A549 (cell line): ENCODE results near the gene MYO1E. TPM values are rescaled to one million over a fixed set of nuclear protein-coding genes. Genes with fewer than 3 reads are reported as not detected.

Experiments
- ATAC-seq, 2 experiments: fragments of 200-7000 bp in 1 of 2; fragments of >200 bp in 1 of 2; cut with Nextera tagmentation in 1 of 2; cut with Tn5 transposase in 1 of 2; 3 replicates each; pipeline versions ENCODE4 v1.8.0 to v1.9.1; 2018 to 2020; ENCODE audit warnings: mild to moderate bottlenecking in 1 of 2, moderate library complexity in 1 of 2
- CTCF ChIA-PET: fragments of 300-600 bp; sonication (Branson Sonifier 250); formaldehyde crosslinking; extraction: SDS; loops from one replicate; lab custom pipeline; 2021; ENCODE audit warnings: antibody characterized with exemption, inconsistent platforms; lab: Yijun Ruan, JAX
- POLR2A ChIA-PET: fragments of 350-600 bp; formaldehyde crosslinking; extraction: SDS; loops from one replicate; lab custom pipeline; 2021; ENCODE audit warnings: antibody characterized with exemption, inconsistent platforms; lab: Yijun Ruan, JAX
- DNase-seq, 2 experiments: peaks; one replicate each; pipeline versions ENCODE4 v3.0.0 to v3.0.0-alpha.2; 2011 to 2016; ENCODE audit warnings: low read depth in 1 of 2, low spot score in 1 of 2
- FAIRE-seq: peaks from 2 replicates; lab custom pipeline; 2011; peaks lifted over from hg19 to GRCh38; lab: Jason Lieb, UNC
- H3K27ac ChIP-seq, 2 experiments: fragments of >200 bp; sonication (Bioruptor Twin); formaldehyde crosslinking; 3 replicates each; pipeline ENCODE4 v1.5.1; 2016 to 2017
- H3K4me1 ChIP-seq: fragments of >200 bp; sonication (Bioruptor Twin); formaldehyde crosslinking; 3 replicates; pipeline ENCODE4 v1.6.1; 2016
- H3K4me2 ChIP-seq: fragments of >200 bp; sonication (Bioruptor Twin); formaldehyde crosslinking; 3 replicates; pipeline ENCODE4 v1.6.1; 2016
- H3K4me3 ChIP-seq: fragments of >200 bp; sonication (Bioruptor Twin); formaldehyde crosslinking; 3 replicates; pipeline ENCODE4 v1.5.1; 2016
- H3K9me3 ChIP-seq: fragments of >200 bp; sonication (Bioruptor Twin); formaldehyde crosslinking; 3 replicates; pipeline ENCODE4 v1.6.1; 2016
- BHLHE40 ChIP-seq: IDR thresholded peaks from 2 replicates; pipeline ENCODE4 v1.6.1; 2012; ENCODE audit warnings: low read depth, low read length, inconsistent platforms
- CBX8 ChIP-seq: fragments of 200-600 bp; sonication (generic); IDR thresholded peaks from 2 replicates; pipeline ENCODE4 v1.6.1; 2016
- CHD2 ChIP-seq: fragments of 150-350 bp; IDR thresholded peaks from 2 replicates; pipeline ENCODE4 v1.6.1; 2014; ENCODE audit warnings: low read length; ENCODE audit not compliant: partially characterized antibody
- CHD4 ChIP-seq: fragments of 200-600 bp; sonication (generic); IDR thresholded peaks from 2 replicates; pipeline ENCODE4 v1.6.1; 2016; ENCODE audit warnings: antibody characterized with exemption, mild to moderate bottlenecking, borderline replicate concordance
- EHMT2 ChIP-seq: fragments of 200-600 bp; sonication (generic); IDR thresholded peaks from 2 replicates; pipeline ENCODE4 v1.6.1; 2016; ENCODE audit warnings: antibody characterized with exemption, low read depth, mild to moderate bottlenecking, moderate library complexity
- EP300 ChIP-seq, 2 experiments: fragments of >200 bp; sonication (Bioruptor Twin); formaldehyde crosslinking; IDR thresholded peaks; 2 replicates in 1 of 2; 3 replicates in 1 of 2; pipeline ENCODE4 v1.6.1; 2016 to 2017
- ESRRA ChIP-seq: fragments of 150-350 bp; IDR thresholded peaks from 2 replicates; pipeline ENCODE4 v1.6.1; 2014; ENCODE audit warnings: mild to moderate bottlenecking, low read length, borderline replicate concordance
- FOSL2 ChIP-seq, 2 experiments: fragments of 450-650 bp in 1 of 2; fragments of >200 bp in 1 of 2; sonication (Bioruptor Twin) in 1 of 2; formaldehyde crosslinking; IDR thresholded peaks; 2 replicates each; pipeline versions ENCODE4 v1.5.0 to v1.6.1; 2016 to 2020; ENCODE audit warnings: mild to moderate bottlenecking in 1 of 2, moderate library complexity in 1 of 2
- FOXS1 ChIP-seq: fragments of 250-450 bp; sonication (Bioruptor Pico); IDR thresholded peaks from 2 replicates; pipeline ENCODE4 v1.5.0; 2020; ENCODE audit warnings: mild to moderate bottlenecking, moderate library complexity
- HOXA7 ChIP-seq: fragments of 250-450 bp; sonication (Bioruptor Pico); IDR thresholded peaks from 2 replicates; pipeline ENCODE4 v1.5.0; 2020; ENCODE audit warnings: mild to moderate bottlenecking, moderate library complexity
- HOXB5 ChIP-seq: fragments of 250-450 bp; sonication (Bioruptor Pico); IDR thresholded peaks from 2 replicates; pipeline ENCODE4 v1.5.0; 2020; ENCODE audit warnings: mild to moderate bottlenecking, moderate library complexity
- KDM5A ChIP-seq: fragments of 200-600 bp; sonication (generic); IDR thresholded peaks from 2 replicates; pipeline ENCODE4 v1.6.1; 2016; ENCODE audit warnings: antibody characterized with exemption, mild to moderate bottlenecking
- MAFK ChIP-seq: fragments of 450-650 bp; IDR thresholded peaks from 2 replicates; pipeline ENCODE4 v1.6.1; 2014; ENCODE audit not compliant: partially characterized antibody
- MAZ ChIP-seq: fragments of 150-350 bp; IDR thresholded peaks from 2 replicates; pipeline ENCODE4 v1.6.1; 2014; ENCODE audit warnings: antibody characterized with exemption, low read depth, low read length, borderline replicate concordance
- NFE2L2 ChIP-seq: fragments of 150-350 bp; conservative IDR thresholded peaks from 2 replicates; pipeline ENCODE4 v1.6.1; 2014; ENCODE audit warnings: low read length
- NPAS2 ChIP-seq: fragments of 250-450 bp; sonication (Bioruptor Pico); IDR thresholded peaks from 2 replicates; pipeline ENCODE4 v1.8.0; 2022; ENCODE audit warnings: mild to moderate bottlenecking, moderate library complexity, borderline replicate concordance
- PHF8 ChIP-seq: fragments of 200-600 bp; sonication (generic); IDR thresholded peaks from 2 replicates; pipeline ENCODE4 v1.6.1; 2016; ENCODE audit warnings: low read depth, mild to moderate bottlenecking, antibody characterized with exemption, moderate library complexity, borderline replicate concordance
- POLR2A ChIP-seq: IDR thresholded peaks from 2 replicates; pipeline ENCODE4 v1.6.1; 2012; ENCODE audit warnings: mild to moderate bottlenecking, low read length
- POLR2AphosphoS2 ChIP-seq: conservative IDR thresholded peaks from 2 replicates; pipeline ENCODE4 v1.6.1; 2012; ENCODE audit warnings: low read length, improper control_type of control experiment, inconsistent platforms
- SMC3 ChIP-seq: fragments of >200 bp; sonication (Bioruptor Twin); formaldehyde crosslinking; IDR thresholded peaks from 3 replicates; pipeline ENCODE4 v1.6.1; 2018; ENCODE audit warnings: inconsistent platforms
- SREBF2 ChIP-seq: fragments of 450-650 bp; IDR thresholded peaks from 2 replicates; pipeline ENCODE4 v1.6.1; 2014; ENCODE audit warnings: mild to moderate bottlenecking, moderate library complexity
- TFCP2L1 ChIP-seq: fragments of 250-450 bp; sonication (Bioruptor Pico); IDR thresholded peaks from 2 replicates; pipeline ENCODE4 v1.5.0; 2021; ENCODE audit warnings: mild to moderate bottlenecking
- TP53 ChIP-seq: fragments of 250-450 bp; sonication (Bioruptor Pico); IDR thresholded peaks from 2 replicates; pipeline ENCODE4 v1.5.0; 2021; ENCODE audit warnings: mild to moderate bottlenecking, moderate library complexity
- ZNF302 ChIP-seq: fragments of 250-450 bp; sonication (Bioruptor Pico); IDR thresholded peaks from 2 replicates; pipeline ENCODE4 v1.9.0; 2021; ENCODE audit warnings: inconsistent platforms, mild to moderate bottlenecking, moderate library complexity
- ZSCAN20 ChIP-seq: fragments of 250-450 bp; sonication (Bioruptor Pico); IDR thresholded peaks from 2 replicates; pipeline ENCODE4 v1.8.0; 2022; ENCODE audit warnings: mild to moderate bottlenecking, moderate library complexity
- WGBS: methylation state at CpG from one replicate; pipeline ENCODE4 v1.1.6; 2017; ENCODE audit errors: missing lambda C conversion rate; 5-methylcytosine and 5-hydroxymethylcytosine counted together
- polyA plus RNA-seq, 4 experiments: library from polyadenylated mRNA; depleted of rRNA in 3 of 4; stranded (reverse); fragments of >200 nt; fragmentation: RNase III in 1 of 4; extraction: RNeasy Plus Mini Kit Qiagen cat#74134 plus additional on column Dnase treatment in 1 of 4; gene quantifications; 2 replicates in 3 of 4; 3 replicates in 1 of 4; pipeline ENCODE4 v1.2.3, GENCODE V29; 2011 to 2017
- TF ChIP-seq, protein P1 (sequence below): fragments of 250-450 bp; sonication (Bioruptor Pico); IDR thresholded peaks from 2 replicates; pipeline ENCODE4 v1.5.0; 2020; ENCODE audit warnings: low read depth, mild to moderate bottlenecking, moderate library complexity
- TF ChIP-seq, protein P2 (sequence below): fragments of 150-350 bp; IDR thresholded peaks from 2 replicates; pipeline ENCODE4 v1.6.1; 2014; ENCODE audit warnings: low read depth, mild to moderate bottlenecking, low read length

MYO1E gene
- polyA plus RNA-seq, 2 of the 4 experiments (the other 2 are of a cell fraction) = 202 to 497 TPM

DNA sequence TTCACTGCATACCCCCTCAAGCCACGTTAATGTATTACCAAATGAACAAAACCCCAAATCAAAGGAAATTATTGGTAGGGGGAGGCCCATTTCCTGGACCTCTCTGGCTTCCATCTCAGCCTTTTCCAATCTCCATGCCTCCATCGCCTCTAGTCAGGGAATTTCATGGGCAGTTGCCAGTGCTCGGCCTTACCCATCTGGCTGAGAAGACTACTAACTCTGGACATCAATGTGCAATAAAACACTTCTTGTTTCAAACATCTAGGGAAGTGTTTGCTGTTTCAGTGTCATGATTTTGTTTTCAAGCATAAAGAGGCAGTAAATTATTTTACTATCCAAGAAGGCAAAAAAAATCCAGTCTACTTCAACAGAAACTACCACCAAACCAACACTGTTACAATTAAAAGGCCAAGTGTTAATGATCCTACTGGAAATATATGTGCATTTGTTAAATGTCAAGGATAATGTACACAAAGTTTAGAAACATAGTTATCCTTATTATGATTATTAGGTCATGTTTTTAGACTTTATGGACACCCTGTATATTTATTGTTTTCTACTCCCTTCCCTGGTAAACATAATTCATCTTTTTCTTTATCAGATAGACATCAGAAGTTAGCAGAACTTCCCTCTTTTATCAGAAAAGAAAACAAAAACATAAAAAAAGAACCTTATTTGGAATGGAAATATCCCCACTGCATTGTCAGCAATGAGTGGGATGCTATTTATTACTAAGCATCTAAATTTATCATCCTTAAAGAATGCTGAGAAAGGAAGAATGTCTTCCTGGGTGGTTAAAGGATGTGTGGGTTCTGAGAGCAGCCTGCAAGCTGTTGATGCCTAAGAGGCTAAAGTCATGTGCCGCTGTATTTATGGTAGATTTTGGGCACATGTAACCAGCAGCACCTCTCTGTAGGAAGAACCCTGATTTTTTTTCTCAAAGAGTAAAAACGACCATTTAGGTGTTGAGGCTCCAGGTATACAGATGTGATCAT lies 150.9 kb downstream of the MYO1E start:
- 82% methylated on average over 5 of the region's 5 CpGs for WGBS
- no peak overlapping the region for H3K4me3 ChIP-seq
- H3K9me3 ChIP-seq = no peaks in the 10 kb centered on the region
- ChIA-PET CTCF (interaction anchor here (1.2 to 3.0 kb wide), 3 partner anchors 11 to 271 kb away, joined by 3 to 12 read pairs (median 9); no protein-coding TSS in a partner anchor), POLR2A (no interaction called here)
- peak overlapping the region in 1 of 2 experiments; percentile 20; a peak in 1 of 6 replicates for H3K27ac ChIP-seq
- H3K4me2 ChIP-seq = no peak overlapping the region
- ATAC-seq (peak; percentile 32 to 40; a peak in 4 of 6 replicates), FAIRE-seq (peak; percentile 70), DNase-seq (no peak)
- no peak for TF ChIP-seq EP300 (IDR thresholded peaks at IDR 0.05)
- TF ChIP-seq, protein P1, sequence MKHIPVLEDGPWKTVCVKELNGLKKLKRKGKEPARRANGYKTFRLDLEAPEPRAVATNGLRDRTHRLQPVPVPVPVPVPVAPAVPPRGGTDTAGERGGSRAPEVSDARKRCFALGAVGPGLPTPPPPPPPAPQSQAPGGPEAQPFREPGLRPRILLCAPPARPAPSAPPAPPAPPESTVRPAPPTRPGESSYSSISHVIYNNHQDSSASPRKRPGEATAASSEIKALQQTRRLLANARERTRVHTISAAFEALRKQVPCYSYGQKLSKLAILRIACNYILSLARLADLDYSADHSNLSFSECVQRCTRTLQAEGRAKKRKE (CRISPR knock-in tag) = no peak
- no peak for TF ChIP-seq EHMT2
- TF ChIP-seq NFE2L2 = no peak
- TF ChIP-seq TFCP2L1 = no peak
- TF ChIP-seq POLR2AphosphoS2 = no peak
- TF ChIP-seq FOSL2 (IDR thresholded peaks at IDR 0.05) = no peak
- TF ChIP-seq FOSL2 (CRISPR knock-in tag; IDR thresholded peaks at IDR 0.05) = no peak
- no peak for TF ChIP-seq ZNF302 (CRISPR knock-in tag)
- TF ChIP-seq BHLHE40 = no peak
- no peak for TF ChIP-seq SMC3
- TF ChIP-seq HOXB5 (CRISPR knock-in tag) = no peak
- TF ChIP-seq ZSCAN20 (CRISPR knock-in tag) = no peak
- no peak for TF ChIP-seq MAZ
- TF ChIP-seq POLR2A = no peak
- H3K4me1 ChIP-seq = peaks cover 19% of the 10 kb centered on the region

DNA sequence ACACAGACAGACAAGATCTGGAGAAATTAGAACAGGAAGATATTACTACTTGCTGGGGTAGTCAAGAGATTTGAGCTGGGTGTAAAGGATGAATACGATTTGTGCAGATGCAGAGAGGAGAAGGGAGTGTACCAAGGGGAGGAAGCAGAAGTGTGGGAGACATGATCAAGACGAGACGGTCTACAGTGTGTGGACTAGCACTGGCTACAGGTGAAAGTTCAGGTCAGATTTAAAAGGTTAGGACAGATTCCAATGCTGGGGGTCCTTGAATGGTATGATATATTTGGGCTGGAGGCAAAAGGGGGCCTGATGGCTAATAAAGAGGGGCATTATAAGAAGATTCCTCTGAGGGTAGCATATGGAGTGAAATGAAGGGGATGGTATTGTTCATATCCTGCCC lies 154.0 kb downstream of the MYO1E start:
- DNase-seq (no peak), FAIRE-seq (no peak), ATAC-seq (no peak)
- POLR2A ChIA-PET = no interaction called here
- TF ChIP-seq, protein P2, sequence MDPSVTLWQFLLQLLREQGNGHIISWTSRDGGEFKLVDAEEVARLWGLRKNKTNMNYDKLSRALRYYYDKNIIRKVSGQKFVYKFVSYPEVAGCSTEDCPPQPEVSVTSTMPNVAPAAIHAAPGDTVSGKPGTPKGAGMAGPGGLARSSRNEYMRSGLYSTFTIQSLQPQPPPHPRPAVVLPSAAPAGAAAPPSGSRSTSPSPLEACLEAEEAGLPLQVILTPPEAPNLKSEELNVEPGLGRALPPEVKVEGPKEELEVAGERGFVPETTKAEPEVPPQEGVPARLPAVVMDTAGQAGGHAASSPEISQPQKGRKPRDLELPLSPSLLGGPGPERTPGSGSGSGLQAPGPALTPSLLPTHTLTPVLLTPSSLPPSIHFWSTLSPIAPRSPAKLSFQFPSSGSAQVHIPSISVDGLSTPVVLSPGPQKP = no peak
- TF ChIP-seq NPAS2 (CRISPR knock-in tag) (no peak), PHF8 (no peak), ESRRA (no peak), SREBF2 (no peak), FOXS1 (CRISPR knock-in tag) (no peak), CBX8 (no peak), KDM5A (no peak), CHD2 (no peak), MAZ (no peak), FOSL2 (IDR thresholded peaks at IDR 0.05) (no peak), FOSL2 (CRISPR knock-in tag; IDR thresholded peaks at IDR 0.05) (no peak), CHD4 (no peak), MAFK (no peak), TP53 (CRISPR knock-in tag) (no peak), HOXA7 (CRISPR knock-in tag) (no peak), EP300 (IDR thresholded peaks at IDR 0.05) (no peak)
- H3K9me3 ChIP-seq = no peaks in the 10 kb centered on the region
- H3K4me2 ChIP-seq = no peak overlapping the region
- CTCF ChIA-PET = interaction anchor here (0.6 to 1.5 kb wide), 4 partner anchors 28 to 282 kb away, joined by 3 to 4 read pairs (median 3); no protein-coding TSS in a partner anchor
- H3K4me3 ChIP-seq = no peak overlapping the region
- H3K27ac ChIP-seq = no peak overlapping the region
- H3K4me1 ChIP-seq = peaks cover 16% of the 10 kb centered on the region
- 90% methylated on average over 3 of the region's 3 CpGs for WGBS
